Esophagus muscularis mucosa (tissue), 3 donors: ENCODE measurements around the gene TTC7B.

ENCODE experiments used
- POLR2A ChIP-seq: fragments of 450-650 bp; IDR thresholded peaks from one replicate; pipeline ENCODE4 v1.6.1; 2017; ENCODE audit warnings: antibody characterized with exemption, moderate library complexity, mild to moderate bottlenecking, low read depth
- TF ChIP-seq, protein P1 (sequence below), 3 experiments: fragments of 200-600 bp in 2 of 3; fragments of 450-650 bp in 1 of 3; sonication (generic) in 2 of 3; IDR thresholded peaks; one replicate each; pipeline ENCODE4 v1.5.1; 2017 to 2019; ENCODE audit warnings: antibody characterized with exemption in 3 of 3, mild to moderate bottlenecking in 2 of 3, moderate library complexity in 1 of 3

- TF ChIP-seq, protein P1, sequence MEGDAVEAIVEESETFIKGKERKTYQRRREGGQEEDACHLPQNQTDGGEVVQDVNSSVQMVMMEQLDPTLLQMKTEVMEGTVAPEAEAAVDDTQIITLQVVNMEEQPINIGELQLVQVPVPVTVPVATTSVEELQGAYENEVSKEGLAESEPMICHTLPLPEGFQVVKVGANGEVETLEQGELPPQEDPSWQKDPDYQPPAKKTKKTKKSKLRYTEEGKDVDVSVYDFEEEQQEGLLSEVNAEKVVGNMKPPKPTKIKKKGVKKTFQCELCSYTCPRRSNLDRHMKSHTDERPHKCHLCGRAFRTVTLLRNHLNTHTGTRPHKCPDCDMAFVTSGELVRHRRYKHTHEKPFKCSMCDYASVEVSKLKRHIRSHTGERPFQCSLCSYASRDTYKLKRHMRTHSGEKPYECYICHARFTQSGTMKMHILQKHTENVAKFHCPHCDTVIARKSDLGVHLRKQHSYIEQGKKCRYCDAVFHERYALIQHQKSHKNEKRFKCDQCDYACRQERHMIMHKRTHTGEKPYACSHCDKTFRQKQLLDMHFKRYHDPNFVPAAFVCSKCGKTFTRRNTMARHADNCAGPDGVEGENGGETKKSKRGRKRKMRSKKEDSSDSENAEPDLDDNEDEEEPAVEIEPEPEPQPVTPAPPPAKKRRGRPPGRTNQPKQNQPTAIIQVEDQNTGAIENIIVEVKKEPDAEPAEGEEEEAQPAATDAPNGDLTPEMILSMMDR (IDR thresholded peaks at IDR 0.05): no peak
- no peak for TF ChIP-seq POLR2A
Observed at GRCh38 chr14:90648421-90648820, 167.8 kb downstream of the TTC7B start.
